HG03066 (cell line): ENCODE results near the gene LYPLAL1.

Experiments used
- ATAC-seq: cut with Tn5 transposase; IDR thresholded peaks from one replicate; pipeline ENCODE4 v1.9.1; 2021; ENCODE audit warnings: low read depth; ENCODE audit not compliant: unreplicated experiment

LYPLAL1 gene

GRCh38 chr1:219173758-219174459 lies at the start of gene LYPLAL1:
Gene LYPLAL1 (plus strand): TSS chr1:219173878. CDS start chr1:219173891, 13 bp downstream.
- ATAC-seq = peak; percentile 56

- ATAC-seq = no peak
Measured at GRCh38 chr1:219124163-219124562, 49.5 kb upstream of the LYPLAL1 start.

- ATAC-seq = no peak
Measured at GRCh38 chr1:219125342-219125741, 48.3 kb upstream of the LYPLAL1 start.

DNA sequence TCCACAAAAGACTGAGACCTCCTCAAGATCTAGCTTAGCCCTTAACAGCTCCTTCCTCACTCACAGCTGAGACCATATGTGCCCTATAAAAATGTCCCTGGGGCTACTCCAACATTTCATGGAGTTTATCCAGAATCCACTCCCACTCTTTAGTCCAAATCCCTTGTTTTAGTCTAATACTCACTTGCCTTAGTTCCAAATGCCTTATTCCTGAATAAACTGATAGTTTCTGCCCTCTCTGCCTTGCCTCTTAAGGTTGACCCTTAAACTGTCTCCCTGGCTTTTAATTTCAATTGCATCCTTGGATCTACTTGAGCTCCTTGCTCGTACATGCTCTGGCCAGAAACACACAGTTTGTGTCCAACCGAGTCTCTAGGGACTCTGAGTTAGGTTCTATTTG lies 47.3 kb upstream of the LYPLAL1 start:
- ATAC-seq = no peak

- ATAC-seq = no peak
Measured at GRCh38 chr1:219128957-219129356, 44.7 kb upstream of the LYPLAL1 start.

- no peak for ATAC-seq
Measured at GRCh38 chr1:219130366-219130935, 43.2 kb upstream of the LYPLAL1 start.

GRCh38 chr1:219132939-219133338 lies 40.7 kb upstream of the LYPLAL1 start:
- ATAC-seq = no peak

DNA sequence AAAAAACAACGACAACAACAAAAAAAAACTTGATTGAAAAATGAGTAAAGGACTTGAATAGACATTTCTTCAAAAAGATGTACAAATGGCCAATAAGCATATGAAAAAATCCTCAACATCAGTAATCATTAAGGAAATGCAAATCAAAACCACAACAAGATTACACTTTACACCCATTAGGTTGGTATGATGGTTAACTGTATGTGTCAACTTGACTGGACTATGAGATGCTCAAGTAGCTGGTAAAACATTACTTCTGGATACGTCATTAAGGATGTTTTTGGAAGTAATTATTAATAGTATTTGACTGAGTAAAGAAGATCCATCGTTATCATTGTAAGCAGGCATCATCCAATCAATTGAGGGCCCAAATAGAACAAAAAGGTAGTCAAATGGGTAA lies 34.9 kb upstream of the LYPLAL1 start:
- no peak for ATAC-seq

DNA sequence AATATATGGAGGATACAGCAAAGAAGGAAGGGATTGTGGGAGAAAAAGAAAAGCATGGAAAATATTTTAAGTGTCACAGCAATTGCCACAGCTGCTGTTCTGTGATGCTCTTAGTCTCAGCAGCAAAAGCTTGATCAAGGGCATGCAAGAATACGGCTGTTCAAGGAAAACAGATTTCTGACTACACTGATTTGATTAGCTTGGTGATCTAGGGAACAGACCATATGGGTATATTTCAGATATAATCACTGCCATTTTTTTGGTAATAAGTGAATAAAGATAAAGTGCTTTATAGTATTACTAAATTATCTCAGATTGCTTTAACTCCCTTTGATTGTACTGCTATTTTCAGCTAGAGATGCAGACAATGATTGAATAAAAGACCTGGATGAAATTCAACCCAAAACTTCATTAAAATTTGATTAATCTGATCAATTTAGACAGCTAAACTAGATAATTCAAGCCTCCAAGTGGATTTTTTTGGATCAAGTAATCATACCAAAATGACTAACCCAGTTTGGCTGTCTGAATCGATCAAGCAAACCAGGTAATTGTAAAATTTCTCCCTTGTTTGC lies 33.3 kb upstream of the LYPLAL1 start:
- no peak for ATAC-seq

- ATAC-seq = no peak
Measured at GRCh38 chr1:219143735-219144134, 29.9 kb upstream of the LYPLAL1 start.

- ATAC-seq = no peak
Measured at GRCh38 chr1:219144658-219145315, 28.9 kb upstream of the LYPLAL1 start.

- ATAC-seq = no peak
Measured at GRCh38 chr1:219147571-219148019, 26.1 kb upstream of the LYPLAL1 start.

DNA sequence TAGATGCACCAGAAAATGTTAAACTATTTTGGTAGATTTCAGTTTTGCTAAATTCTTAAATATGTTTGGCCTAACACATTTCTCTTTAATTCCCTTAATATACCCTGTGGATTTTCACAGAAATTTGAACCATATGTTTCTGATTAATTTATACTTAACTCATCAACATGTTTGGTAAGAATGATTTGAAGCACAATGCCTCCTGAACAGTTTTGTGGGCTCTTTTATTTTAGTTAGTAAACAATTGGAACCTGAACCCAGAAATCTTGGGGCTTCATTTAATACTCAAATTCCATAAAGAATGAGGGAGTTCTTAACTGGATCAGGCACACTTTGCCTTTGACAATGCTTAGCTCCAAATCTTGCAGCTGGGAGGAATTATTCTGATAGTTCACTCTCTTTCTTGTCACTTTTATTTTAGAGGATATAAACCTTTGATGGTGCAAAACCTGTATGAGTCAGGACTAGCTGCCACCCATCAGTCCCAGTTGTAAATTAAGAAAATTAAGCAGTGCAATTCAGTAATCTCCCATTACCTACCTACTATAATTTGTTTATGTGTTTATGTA lies 24.6 kb upstream of the LYPLAL1 start:
- no peak for ATAC-seq

- ATAC-seq = no peak
Measured at GRCh38 chr1:219149953-219150352, 23.7 kb upstream of the LYPLAL1 start.

DNA sequence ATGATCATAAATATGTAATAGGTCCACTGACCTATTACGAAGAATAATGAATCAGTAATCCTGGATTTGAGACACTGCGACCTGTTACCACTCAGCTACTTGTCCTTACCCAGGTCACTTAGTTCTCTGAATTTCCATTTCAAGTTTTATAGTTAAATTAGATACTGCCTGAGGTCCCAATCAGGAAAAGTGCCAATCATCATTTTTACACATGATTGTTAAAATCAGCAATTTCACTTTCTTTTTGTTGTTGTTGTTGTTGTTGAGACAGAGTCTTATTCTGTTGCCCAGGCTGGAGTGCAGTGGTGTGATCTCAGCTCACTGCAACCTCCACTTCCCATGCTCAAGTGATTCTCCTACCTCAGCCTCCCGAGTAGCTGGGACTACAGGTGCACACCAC lies 22.8 kb upstream of the LYPLAL1 start:
- no peak for ATAC-seq

GRCh38 chr1:219151467-219151866 lies 22.2 kb upstream of the LYPLAL1 start:
- no peak for ATAC-seq

DNA sequence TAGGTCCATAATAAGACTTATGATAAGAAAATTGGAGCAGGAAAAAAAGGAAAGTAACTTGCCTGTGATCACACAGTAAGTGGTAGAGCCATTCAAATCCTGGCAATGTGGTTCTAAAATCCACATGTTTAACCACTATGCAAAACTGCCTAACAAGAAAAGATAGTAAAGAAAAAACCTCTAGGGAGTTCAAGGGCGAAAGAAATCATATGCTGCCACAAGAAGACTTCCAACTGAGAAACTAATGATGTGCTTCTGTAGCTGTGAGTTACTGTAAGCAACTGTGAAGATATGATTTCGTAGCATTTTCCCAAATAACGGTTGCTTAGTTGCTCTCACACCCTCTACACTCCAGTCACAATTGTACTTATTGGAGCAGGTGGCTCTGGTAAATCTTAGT lies 20.9 kb upstream of the LYPLAL1 start:
- ATAC-seq = no peak

DNA sequence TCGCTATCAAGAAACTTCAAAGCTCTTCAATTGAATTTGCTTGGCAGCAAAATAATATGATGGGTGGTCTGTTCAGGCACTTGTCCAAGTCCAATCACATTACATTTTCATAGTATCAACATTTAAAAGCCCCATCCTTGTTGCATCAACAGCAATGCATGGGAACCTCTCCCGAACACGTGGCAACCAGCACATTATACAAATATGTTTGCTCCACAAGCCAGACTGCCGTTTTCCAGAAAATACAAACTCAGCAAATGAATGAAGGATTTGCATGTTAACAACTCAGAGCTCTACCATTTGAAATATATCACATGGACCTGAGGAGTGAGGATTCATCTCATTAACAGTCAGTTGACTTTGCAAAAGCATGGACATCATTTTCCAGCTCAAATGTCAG lies 20.0 kb upstream of the LYPLAL1 start:
- ATAC-seq = no peak

- ATAC-seq = no peak
Measured at GRCh38 chr1:219155135-219155534, 18.5 kb upstream of the LYPLAL1 start.

- ATAC-seq = peak; percentile 69
Measured at GRCh38 chr1:219159946-219160645, 13.6 kb upstream of the LYPLAL1 start.

DNA sequence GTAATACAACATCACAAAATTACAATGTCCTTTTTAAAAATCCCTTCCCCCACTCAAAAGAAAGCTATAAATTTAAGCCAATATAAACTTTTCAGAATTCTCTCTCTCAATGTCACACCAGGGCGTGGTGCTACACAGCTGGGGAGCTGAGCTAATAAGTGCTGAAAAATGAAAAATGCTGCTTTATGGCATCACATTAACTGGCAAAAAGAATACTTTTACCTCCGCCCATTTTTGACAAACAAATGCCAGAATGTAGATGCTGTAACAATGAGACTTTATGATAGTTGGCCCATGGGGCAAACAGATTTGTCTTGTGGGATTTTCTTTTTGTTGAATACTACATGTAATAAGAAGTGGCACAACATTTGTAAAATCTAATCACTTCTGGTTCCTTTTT lies 12.7 kb upstream of the LYPLAL1 start:
- no peak for ATAC-seq
